A549 (cell line): Measurements from ENCODE around the gene CAMLG. TPM values are rescaled to one million over a fixed set of nuclear protein-coding genes. Genes with fewer than 3 reads are reported as not detected.
"Not testable (repeated sequence)": the region's sequence is repeated elsewhere in the genome, so short reads cannot be mapped to it uniquely, and the experiment has no call there.

ENCODE experiments used
- ATAC-seq, 2 experiments: fragments of 200-7000 bp in 1 of 2; fragments of >200 bp in 1 of 2; cut with Nextera tagmentation in 1 of 2; cut with Tn5 transposase in 1 of 2; 3 replicates each; pipeline versions ENCODE4 v1.8.0 to v1.9.1; 2018 to 2020; ENCODE audit warnings: mild to moderate bottlenecking in 1 of 2, moderate library complexity in 1 of 2
- CTCF ChIA-PET: fragments of 300-600 bp; sonication (Branson Sonifier 250); formaldehyde crosslinking; extraction: SDS; loops from one replicate; lab custom pipeline; 2021; ENCODE audit warnings: antibody characterized with exemption, inconsistent platforms; lab: Yijun Ruan, JAX
- POLR2A ChIA-PET: fragments of 350-600 bp; formaldehyde crosslinking; extraction: SDS; loops from one replicate; lab custom pipeline; 2021; ENCODE audit warnings: antibody characterized with exemption, inconsistent platforms; lab: Yijun Ruan, JAX
- DNase-seq, 2 experiments: peaks; one replicate each; pipeline versions ENCODE4 v3.0.0 to v3.0.0-alpha.2; 2011 to 2016; ENCODE audit warnings: low read depth in 1 of 2, low spot score in 1 of 2
- FAIRE-seq: peaks from 2 replicates; lab custom pipeline; 2011; peaks lifted over from hg19 to GRCh38; lab: Jason Lieb, UNC
- H3K27ac ChIP-seq, 2 experiments: fragments of >200 bp; sonication (Bioruptor Twin); formaldehyde crosslinking; 3 replicates each; pipeline ENCODE4 v1.5.1; 2016 to 2017
- H3K4me1 ChIP-seq: fragments of >200 bp; sonication (Bioruptor Twin); formaldehyde crosslinking; 3 replicates; pipeline ENCODE4 v1.6.1; 2016
- H3K4me2 ChIP-seq: fragments of >200 bp; sonication (Bioruptor Twin); formaldehyde crosslinking; 3 replicates; pipeline ENCODE4 v1.6.1; 2016
- H3K4me3 ChIP-seq: fragments of >200 bp; sonication (Bioruptor Twin); formaldehyde crosslinking; 3 replicates; pipeline ENCODE4 v1.5.1; 2016
- H3K9me3 ChIP-seq: fragments of >200 bp; sonication (Bioruptor Twin); formaldehyde crosslinking; 3 replicates; pipeline ENCODE4 v1.6.1; 2016
- CHD2 ChIP-seq: fragments of 150-350 bp; IDR thresholded peaks from 2 replicates; pipeline ENCODE4 v1.6.1; 2014; ENCODE audit warnings: low read length; ENCODE audit not compliant: partially characterized antibody
- EHMT2 ChIP-seq: fragments of 200-600 bp; sonication (generic); IDR thresholded peaks from 2 replicates; pipeline ENCODE4 v1.6.1; 2016; ENCODE audit warnings: antibody characterized with exemption, low read depth, mild to moderate bottlenecking, moderate library complexity
- EP300 ChIP-seq, 2 experiments: fragments of >200 bp; sonication (Bioruptor Twin); formaldehyde crosslinking; IDR thresholded peaks; 2 replicates in 1 of 2; 3 replicates in 1 of 2; pipeline ENCODE4 v1.6.1; 2016 to 2017
- ESRRA ChIP-seq: fragments of 150-350 bp; IDR thresholded peaks from 2 replicates; pipeline ENCODE4 v1.6.1; 2014; ENCODE audit warnings: mild to moderate bottlenecking, low read length, borderline replicate concordance
- FOSB ChIP-seq: fragments of 250-450 bp; sonication (Bioruptor Pico); IDR thresholded peaks from 2 replicates; pipeline ENCODE4 v1.5.0; 2020; ENCODE audit warnings: mild to moderate bottlenecking, moderate library complexity
- FOXS1 ChIP-seq: fragments of 250-450 bp; sonication (Bioruptor Pico); IDR thresholded peaks from 2 replicates; pipeline ENCODE4 v1.5.0; 2020; ENCODE audit warnings: mild to moderate bottlenecking, moderate library complexity
- GATA3 ChIP-seq: IDR thresholded peaks from 2 replicates; pipeline ENCODE4 v1.6.1; 2012; ENCODE audit warnings: borderline replicate concordance
- HOXB13 ChIP-seq: fragments of 250-450 bp; sonication (Bioruptor Pico); IDR thresholded peaks from 2 replicates; pipeline ENCODE4 v1.5.0; 2020; ENCODE audit warnings: low read depth, mild to moderate bottlenecking, moderate library complexity
- JUNB ChIP-seq: fragments of >200 bp; sonication (Bioruptor Twin); formaldehyde crosslinking; IDR thresholded peaks from 2 replicates; pipeline ENCODE4 v1.6.1; 2016
- MAFK ChIP-seq: fragments of 450-650 bp; IDR thresholded peaks from 2 replicates; pipeline ENCODE4 v1.6.1; 2014; ENCODE audit not compliant: partially characterized antibody
- MAZ ChIP-seq: fragments of 150-350 bp; IDR thresholded peaks from 2 replicates; pipeline ENCODE4 v1.6.1; 2014; ENCODE audit warnings: antibody characterized with exemption, low read depth, low read length, borderline replicate concordance
- NFE2L2 ChIP-seq: fragments of 150-350 bp; conservative IDR thresholded peaks from 2 replicates; pipeline ENCODE4 v1.6.1; 2014; ENCODE audit warnings: low read length
- NR3C1 ChIP-seq: fragments of >200 bp; sonication (Bioruptor Twin); formaldehyde crosslinking; IDR thresholded peaks from 3 replicates; pipeline ENCODE4 v1.6.1; 2017
- POLR2A ChIP-seq: IDR thresholded peaks from 2 replicates; pipeline ENCODE4 v1.6.1; 2012; ENCODE audit warnings: mild to moderate bottlenecking, low read length
- RARB ChIP-seq: fragments of 250-450 bp; sonication (Bioruptor Pico); IDR thresholded peaks from 2 replicates; pipeline ENCODE4 v1.8.0; 2021; ENCODE audit warnings: mild to moderate bottlenecking, moderate library complexity
- RCOR1 ChIP-seq: fragments of 150-350 bp; IDR thresholded peaks from 2 replicates; pipeline ENCODE4 v1.6.1; 2014; ENCODE audit warnings: antibody characterized with exemption, low read length, low read depth
- RFX5 ChIP-seq: fragments of 450-650 bp; IDR thresholded peaks from 2 replicates; pipeline ENCODE4 v1.7.1; 2014; ENCODE audit warnings: antibody characterized with exemption, mild to moderate bottlenecking, moderate library complexity
- RNF2 ChIP-seq: fragments of 200-600 bp; sonication (generic); IDR thresholded peaks from 2 replicates; pipeline ENCODE4 v1.6.1; 2016; ENCODE audit warnings: low read depth, mild to moderate bottlenecking, antibody characterized with exemption, moderate library complexity, borderline replicate concordance
- SMC3 ChIP-seq: fragments of >200 bp; sonication (Bioruptor Twin); formaldehyde crosslinking; IDR thresholded peaks from 3 replicates; pipeline ENCODE4 v1.6.1; 2018; ENCODE audit warnings: inconsistent platforms
- SREBF2 ChIP-seq: fragments of 450-650 bp; IDR thresholded peaks from 2 replicates; pipeline ENCODE4 v1.6.1; 2014; ENCODE audit warnings: mild to moderate bottlenecking, moderate library complexity
- TFCP2L1 ChIP-seq: fragments of 250-450 bp; sonication (Bioruptor Pico); IDR thresholded peaks from 2 replicates; pipeline ENCODE4 v1.5.0; 2021; ENCODE audit warnings: mild to moderate bottlenecking
- ZC3H11A ChIP-seq: fragments of 450-650 bp; IDR thresholded peaks from 2 replicates; pipeline ENCODE4 v1.6.1; 2014; ENCODE audit warnings: antibody characterized with exemption, mild to moderate bottlenecking
- ZNF302 ChIP-seq: fragments of 250-450 bp; sonication (Bioruptor Pico); IDR thresholded peaks from 2 replicates; pipeline ENCODE4 v1.9.0; 2021; ENCODE audit warnings: inconsistent platforms, mild to moderate bottlenecking, moderate library complexity
- WGBS: methylation state at CpG from one replicate; pipeline ENCODE4 v1.1.6; 2017; ENCODE audit errors: missing lambda C conversion rate; 5-methylcytosine and 5-hydroxymethylcytosine counted together
- polyA plus RNA-seq, 4 experiments: library from polyadenylated mRNA; depleted of rRNA in 3 of 4; stranded (reverse); fragments of >200 nt; fragmentation: RNase III in 1 of 4; extraction: RNeasy Plus Mini Kit Qiagen cat#74134 plus additional on column Dnase treatment in 1 of 4; gene quantifications; 2 replicates in 3 of 4; 3 replicates in 1 of 4; pipeline ENCODE4 v1.2.3, GENCODE V29; 2011 to 2017
- TF ChIP-seq, protein P1 (sequence below): fragments of 200-600 bp; sonication (generic); IDR thresholded peaks from 2 replicates; pipeline ENCODE4 v1.6.1; 2016; ENCODE audit warnings: antibody characterized with exemption, mild to moderate bottlenecking, moderate library complexity
- TF ChIP-seq, protein P2 (sequence below): IDR thresholded peaks from 2 replicates; pipeline ENCODE4 v1.6.1; 2012; ENCODE audit warnings: low read depth, borderline replicate concordance
- TF ChIP-seq, protein P3 (sequence below): fragments of 450-650 bp; IDR thresholded peaks from 2 replicates; pipeline ENCODE4 v1.6.1; 2014; ENCODE audit warnings: antibody characterized with exemption
- TF ChIP-seq, protein P4 (sequence below): fragments of >200 bp; sonication (Bioruptor Twin); formaldehyde crosslinking; IDR thresholded peaks from 3 replicates; pipeline ENCODE4 v1.5.1; 2016

CAMLG gene
- polyA plus RNA-seq, 2 of the 4 experiments (the other 2 are of a cell fraction) = 23.8 to 26.2 TPM

DNA sequence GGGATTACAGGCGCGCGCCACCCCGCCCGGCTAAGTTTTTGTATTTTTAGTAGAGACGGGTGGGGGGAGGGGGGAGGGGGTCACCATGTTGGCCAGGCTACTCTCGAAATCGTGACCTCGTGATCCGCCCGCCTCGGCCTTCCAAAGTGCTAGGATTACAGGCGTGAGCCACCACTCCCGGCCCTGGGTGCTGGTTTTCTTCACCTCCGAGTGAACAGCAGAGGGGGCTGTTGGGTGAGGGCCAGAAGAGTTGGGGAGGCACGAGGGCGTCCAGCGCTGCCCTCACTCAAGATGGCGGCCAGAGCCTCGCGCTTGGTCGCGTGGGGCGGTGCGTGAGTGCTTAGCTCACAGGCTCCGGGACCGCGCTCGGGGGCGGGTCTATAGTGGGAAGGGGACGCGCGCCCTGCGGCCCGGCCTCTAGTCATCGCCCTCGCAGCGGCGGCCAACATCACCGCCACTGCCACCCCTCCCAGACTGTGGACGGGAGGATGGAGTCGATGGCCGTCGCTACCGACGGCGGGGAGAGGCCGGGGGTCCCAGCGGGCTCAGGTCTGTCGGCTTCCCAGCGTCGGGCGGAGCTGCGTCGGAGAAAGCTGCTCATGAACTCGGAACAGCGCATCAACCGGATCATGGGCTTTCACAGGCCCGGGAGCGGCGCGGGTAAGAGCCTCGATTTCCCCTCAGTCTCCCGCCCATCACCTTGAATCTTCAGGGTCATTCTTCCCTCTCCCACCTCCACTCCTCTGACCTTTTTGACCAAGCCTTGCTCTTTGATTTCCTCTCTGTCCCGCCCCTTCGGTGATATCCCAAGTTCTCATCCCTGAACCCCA is at the start of gene CAMLG (continued):
- TF ChIP-seq, protein P1, sequence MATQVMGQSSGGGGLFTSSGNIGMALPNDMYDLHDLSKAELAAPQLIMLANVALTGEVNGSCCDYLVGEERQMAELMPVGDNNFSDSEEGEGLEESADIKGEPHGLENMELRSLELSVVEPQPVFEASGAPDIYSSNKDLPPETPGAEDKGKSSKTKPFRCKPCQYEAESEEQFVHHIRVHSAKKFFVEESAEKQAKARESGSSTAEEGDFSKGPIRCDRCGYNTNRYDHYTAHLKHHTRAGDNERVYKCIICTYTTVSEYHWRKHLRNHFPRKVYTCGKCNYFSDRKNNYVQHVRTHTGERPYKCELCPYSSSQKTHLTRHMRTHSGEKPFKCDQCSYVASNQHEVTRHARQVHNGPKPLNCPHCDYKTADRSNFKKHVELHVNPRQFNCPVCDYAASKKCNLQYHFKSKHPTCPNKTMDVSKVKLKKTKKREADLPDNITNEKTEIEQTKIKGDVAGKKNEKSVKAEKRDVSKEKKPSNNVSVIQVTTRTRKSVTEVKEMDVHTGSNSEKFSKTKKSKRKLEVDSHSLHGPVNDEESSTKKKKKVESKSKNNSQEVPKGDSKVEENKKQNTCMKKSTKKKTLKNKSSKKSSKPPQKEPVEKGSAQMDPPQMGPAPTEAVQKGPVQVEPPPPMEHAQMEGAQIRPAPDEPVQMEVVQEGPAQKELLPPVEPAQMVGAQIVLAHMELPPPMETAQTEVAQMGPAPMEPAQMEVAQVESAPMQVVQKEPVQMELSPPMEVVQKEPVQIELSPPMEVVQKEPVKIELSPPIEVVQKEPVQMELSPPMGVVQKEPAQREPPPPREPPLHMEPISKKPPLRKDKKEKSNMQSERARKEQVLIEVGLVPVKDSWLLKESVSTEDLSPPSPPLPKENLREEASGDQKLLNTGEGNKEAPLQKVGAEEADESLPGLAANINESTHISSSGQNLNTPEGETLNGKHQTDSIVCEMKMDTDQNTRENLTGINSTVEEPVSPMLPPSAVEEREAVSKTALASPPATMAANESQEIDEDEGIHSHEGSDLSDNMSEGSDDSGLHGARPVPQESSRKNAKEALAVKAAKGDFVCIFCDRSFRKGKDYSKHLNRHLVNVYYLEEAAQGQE = 0 out of 2 replicates have a peak, but pooled peaks have one; percentile 28
- peak; percentile 75 for TF ChIP-seq POLR2A
- TF ChIP-seq, protein P2, sequence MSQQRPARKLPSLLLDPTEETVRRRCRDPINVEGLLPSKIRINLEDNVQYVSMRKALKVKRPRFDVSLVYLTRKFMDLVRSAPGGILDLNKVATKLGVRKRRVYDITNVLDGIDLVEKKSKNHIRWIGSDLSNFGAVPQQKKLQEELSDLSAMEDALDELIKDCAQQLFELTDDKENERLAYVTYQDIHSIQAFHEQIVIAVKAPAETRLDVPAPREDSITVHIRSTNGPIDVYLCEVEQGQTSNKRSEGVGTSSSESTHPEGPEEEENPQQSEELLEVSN = no peak; the same call in 1 of the 2 replicates
- TF ChIP-seq, protein P3, sequence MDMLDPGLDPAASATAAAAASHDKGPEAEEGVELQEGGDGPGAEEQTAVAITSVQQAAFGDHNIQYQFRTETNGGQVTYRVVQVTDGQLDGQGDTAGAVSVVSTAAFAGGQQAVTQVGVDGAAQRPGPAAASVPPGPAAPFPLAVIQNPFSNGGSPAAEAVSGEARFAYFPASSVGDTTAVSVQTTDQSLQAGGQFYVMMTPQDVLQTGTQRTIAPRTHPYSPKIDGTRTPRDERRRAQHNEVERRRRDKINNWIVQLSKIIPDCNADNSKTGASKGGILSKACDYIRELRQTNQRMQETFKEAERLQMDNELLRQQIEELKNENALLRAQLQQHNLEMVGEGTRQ = peak; percentile 81
- no peak for TF ChIP-seq RNF2

DNA sequence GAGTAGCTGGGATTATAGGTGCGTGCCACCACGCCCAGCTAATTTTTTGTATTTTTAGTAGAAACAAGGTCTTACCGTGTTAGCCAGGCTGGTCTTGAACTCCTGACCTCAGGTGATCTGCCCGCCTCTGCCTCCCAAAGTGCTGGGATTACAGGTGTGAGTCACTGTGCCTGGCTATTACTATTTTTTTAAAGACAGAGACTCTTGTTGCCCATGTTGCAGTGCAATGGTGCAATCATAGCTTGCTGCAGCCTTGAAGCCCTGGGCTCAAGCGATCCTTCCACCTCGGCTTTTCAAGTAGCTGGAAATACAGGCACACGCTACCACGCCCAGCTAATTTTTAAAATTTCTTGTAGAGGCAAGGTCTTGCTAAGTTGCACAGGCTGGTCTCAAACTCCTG is 48.2 kb upstream of the CAMLG start:
- H3K27ac ChIP-seq, ATAC-seq, H3K4me2 ChIP-seq, H3K4me1 ChIP-seq, FAIRE-seq, DNase-seq, POLR2A ChIA-PET, H3K9me3 ChIP-seq, H3K4me3 ChIP-seq, CTCF ChIA-PET: not testable (repeated sequence)
- WGBS = 94% methylated on average over 8 of the region's 8 CpGs

DNA sequence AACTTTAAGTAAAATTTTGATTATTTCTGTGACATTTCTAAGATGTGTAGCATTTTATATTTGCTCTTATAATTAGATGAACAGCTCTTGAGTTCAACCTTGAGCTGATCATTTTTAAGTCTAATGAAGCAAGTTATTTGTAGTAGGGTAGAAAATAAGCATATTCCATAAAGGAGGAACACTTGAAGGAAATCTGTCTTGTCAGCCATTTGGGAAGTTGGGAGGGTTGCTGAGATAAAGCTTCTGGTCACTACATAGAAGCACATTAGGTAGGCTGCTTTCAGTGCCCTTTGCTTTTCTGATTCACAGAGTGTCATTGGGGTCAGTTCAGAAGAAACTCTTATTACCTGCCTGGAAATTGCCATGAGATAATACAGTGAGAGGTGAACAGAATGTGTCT is 45.6 kb upstream of the CAMLG start:
- ATAC-seq = no peak
- FAIRE-seq = no peak
- Histone ChIP-seq H3K9me3 (no peaks in the 10 kb centered on the region), H3K4me3 (no peak overlapping the region)
- POLR2A ChIA-PET = no interaction called here
- TF ChIP-seq NR3C1 = no peak
- no peak for TF ChIP-seq ESRRA
- no peak for TF ChIP-seq SREBF2
- TF ChIP-seq NFE2L2 = no peak
- no peak for TF ChIP-seq ZC3H11A
- TF ChIP-seq TFCP2L1 (CRISPR knock-in tag) = no peak
- no peak for TF ChIP-seq MAZ
- TF ChIP-seq MAFK = peak; percentile 69
- TF ChIP-seq, all 56 proteins: peak for 1
- CTCF ChIA-PET = no interaction called here
- DNase-seq = no peak
- Histone ChIP-seq H3K4me2 (no peak overlapping the region), H3K4me1 (no peaks in the 10 kb centered on the region), H3K27ac (no peak overlapping the region)

DNA sequence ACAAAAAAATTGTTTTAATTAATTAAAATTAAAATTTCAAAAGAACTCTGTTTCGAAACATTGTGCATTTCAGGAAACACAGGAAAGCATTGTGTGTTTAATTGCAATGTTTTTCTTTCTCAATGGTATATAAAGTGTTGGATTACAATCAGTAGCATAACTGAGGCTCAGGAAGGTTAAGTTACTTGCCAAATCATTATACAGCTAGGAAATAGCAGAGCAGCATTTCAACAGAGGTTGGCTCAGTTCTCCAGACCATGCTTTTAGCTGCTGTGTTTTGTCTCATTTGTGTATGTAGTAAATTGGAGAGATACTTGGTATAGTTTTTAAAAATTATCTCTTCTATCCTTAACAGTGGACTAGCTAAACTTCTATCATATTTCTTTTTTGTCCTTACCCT is 30.0 kb upstream of the CAMLG start:
- no peak for DNase-seq
- H3K4me3 ChIP-seq = no peak overlapping the region
- H3K27ac ChIP-seq = no peak overlapping the region
- no peak for FAIRE-seq
- POLR2A ChIA-PET = no interaction called here
- no peaks in the 10 kb centered on the region for H3K4me1 ChIP-seq
- no peak overlapping the region for H3K4me2 ChIP-seq
- WGBS = 94% methylated on average over 1 of the region's 1 CpG
- no peaks in the 10 kb centered on the region for H3K9me3 ChIP-seq
- ATAC-seq = no peak
- CTCF ChIA-PET = interaction anchor here (0.6 to 3.1 kb wide), 4 partner anchors 10 to 531 kb away, joined by 3 to 9 read pairs (median 3); partner anchors contain the start of gene SKP1
- TF ChIP-seq CHD2 (no peak), MAZ (no peak), SMC3 (no peak), FOXS1 (CRISPR knock-in tag) (no peak), POLR2A (no peak), FOSB (CRISPR knock-in tag) (no peak), RFX5 (no peak), RNF2 (no peak), HOXB13 (CRISPR knock-in tag) (no peak), RARB (no peak), ZNF302 (no peak), RCOR1 (no peak), JUNB (no peak), GATA3 (no peak), EHMT2 (no peak), EP300 (IDR thresholded peaks at IDR 0.05) (no peak)
- TF ChIP-seq, protein P4, sequence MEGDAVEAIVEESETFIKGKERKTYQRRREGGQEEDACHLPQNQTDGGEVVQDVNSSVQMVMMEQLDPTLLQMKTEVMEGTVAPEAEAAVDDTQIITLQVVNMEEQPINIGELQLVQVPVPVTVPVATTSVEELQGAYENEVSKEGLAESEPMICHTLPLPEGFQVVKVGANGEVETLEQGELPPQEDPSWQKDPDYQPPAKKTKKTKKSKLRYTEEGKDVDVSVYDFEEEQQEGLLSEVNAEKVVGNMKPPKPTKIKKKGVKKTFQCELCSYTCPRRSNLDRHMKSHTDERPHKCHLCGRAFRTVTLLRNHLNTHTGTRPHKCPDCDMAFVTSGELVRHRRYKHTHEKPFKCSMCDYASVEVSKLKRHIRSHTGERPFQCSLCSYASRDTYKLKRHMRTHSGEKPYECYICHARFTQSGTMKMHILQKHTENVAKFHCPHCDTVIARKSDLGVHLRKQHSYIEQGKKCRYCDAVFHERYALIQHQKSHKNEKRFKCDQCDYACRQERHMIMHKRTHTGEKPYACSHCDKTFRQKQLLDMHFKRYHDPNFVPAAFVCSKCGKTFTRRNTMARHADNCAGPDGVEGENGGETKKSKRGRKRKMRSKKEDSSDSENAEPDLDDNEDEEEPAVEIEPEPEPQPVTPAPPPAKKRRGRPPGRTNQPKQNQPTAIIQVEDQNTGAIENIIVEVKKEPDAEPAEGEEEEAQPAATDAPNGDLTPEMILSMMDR = no peak
